Colon (tissue), 2 donors: ENCODE measurements around the gene GABRP.
"Not testable (repeated sequence)": the region's sequence is repeated elsewhere in the genome, so short reads cannot be mapped to it uniquely, and the experiment has no call there.

Source experiments
- FAIRE-seq: peaks from 2 replicates; lab custom pipeline; 2012; peaks lifted over from hg19 to GRCh38; lab: Jason Lieb, UNC
- donor health status: control.
- donor health status: control.

Gene GABRP

DNA sequence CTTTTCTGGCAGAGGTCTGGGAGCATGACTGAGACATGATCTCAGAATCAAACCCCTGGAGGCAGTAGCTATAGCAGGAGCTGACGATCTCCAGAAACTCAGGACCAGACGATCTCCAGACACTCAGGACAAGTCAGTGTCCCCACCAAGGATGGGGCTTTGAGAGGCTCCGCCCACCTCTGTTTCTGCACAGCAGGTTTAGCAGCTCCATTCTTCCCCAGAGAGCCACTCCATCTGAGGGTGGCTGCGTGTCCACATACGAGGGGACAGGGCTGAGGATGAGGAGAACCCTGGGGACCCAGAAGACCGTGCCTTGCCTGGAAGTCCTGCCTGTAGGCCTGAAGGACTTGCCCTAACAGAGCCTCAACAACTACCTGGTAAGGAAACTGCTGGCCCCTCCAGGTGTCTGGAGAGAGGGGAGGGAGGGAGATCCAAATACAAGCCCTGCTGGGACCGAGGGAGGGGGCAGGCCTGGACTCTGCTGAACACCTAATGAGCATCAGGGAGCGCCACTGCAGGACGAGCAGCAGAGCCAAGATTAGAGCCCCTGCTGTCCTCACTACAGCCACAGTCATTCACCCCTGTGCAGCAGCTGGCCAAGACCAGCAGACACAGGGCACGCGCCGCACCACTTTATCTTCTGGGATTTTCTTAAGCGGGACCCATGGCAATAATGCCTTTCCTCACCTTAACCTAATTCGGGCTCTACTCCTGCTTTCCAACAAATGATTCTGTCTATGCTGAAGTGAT lies at the start of gene GABRP:
Gene GABRP (plus strand): TSS at position 228 of the 750 bp plus-strand sequence. CDS start 4,891 bp downstream, outside the sequence.
- no peak for FAIRE-seq

- no peak for FAIRE-seq
Measured at GRCh38 chr5:170736966-170737365, 46.6 kb upstream of the GABRP start.

DNA sequence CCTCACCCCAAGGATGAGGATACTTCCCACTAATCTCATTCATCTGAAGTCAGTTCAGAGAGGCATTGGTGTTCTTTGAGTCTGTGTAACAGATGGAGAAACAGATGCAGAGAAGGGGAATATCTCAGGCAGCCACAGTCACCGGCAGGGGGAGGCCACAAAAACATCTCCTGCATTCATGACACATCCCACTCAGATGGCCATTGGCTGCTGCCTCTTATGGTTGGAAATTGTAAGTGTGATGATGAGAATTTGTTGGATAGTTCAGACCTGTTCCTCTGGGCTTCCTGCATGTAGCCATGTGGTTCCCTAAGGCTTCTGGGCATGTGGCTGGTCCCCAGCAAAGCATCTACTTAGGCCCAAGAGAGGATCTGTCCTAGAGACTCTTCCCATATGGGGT lies 45.9 kb upstream of the GABRP start:
- FAIRE-seq, result no peak

- FAIRE-seq, result no peak
Measured at GRCh38 chr5:170738840-170739239, 44.7 kb upstream of the GABRP start.

GRCh38 chr5:170739446-170739845 lies 44.1 kb upstream of the GABRP start:
- no peak for FAIRE-seq

DNA sequence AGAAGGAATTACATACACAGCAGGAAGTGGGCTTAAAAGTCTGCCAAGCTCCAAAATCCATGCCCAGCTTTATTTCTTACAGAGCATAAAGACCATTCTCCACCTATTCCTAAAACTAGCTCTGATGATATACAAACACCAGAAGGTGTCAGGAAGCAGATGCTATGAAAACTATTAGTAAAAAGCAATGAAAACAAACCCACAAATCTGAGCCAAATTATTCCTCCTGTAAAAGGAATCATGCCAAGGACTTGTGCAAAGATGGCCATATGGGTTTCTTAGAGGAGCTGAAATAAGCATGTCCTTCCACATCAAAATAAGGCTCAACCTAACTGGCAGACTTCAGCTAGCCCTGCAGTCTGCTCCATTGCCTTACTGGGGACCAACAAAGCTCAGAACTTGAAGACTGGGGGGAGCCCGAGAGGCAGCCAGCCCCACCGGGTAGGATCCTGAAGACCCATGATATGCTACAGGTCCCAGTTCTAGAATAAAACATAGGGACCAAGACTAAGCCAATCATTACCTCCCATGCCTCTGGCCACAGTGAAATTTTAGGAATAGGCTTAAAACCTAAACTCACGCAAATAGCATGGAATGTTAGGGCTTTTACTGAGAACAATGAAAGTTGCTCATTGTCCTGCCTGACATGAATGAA lies 42.8 kb upstream of the GABRP start:
- FAIRE-seq, result no peak

GRCh38 chr5:170741801-170742200 lies 41.7 kb upstream of the GABRP start:
- FAIRE-seq, result no peak

DNA sequence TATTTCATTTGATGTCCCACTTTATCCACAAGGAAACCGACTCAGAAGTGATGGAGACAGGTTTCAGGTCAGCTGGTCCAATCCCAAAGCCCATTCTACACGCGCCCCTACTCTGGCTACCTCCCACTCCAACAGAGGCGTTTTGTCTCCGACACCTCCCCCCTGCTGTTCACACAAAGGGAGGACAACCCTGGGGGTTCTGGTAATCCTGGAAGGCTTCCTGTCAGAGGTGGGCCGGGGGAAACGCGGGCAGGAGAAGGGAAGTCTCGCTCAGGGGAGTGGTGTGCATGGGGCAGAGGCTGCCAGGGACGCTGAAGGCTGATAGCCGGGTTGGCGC lies 39.7 kb upstream of the GABRP start:
- no peak for FAIRE-seq

DNA sequence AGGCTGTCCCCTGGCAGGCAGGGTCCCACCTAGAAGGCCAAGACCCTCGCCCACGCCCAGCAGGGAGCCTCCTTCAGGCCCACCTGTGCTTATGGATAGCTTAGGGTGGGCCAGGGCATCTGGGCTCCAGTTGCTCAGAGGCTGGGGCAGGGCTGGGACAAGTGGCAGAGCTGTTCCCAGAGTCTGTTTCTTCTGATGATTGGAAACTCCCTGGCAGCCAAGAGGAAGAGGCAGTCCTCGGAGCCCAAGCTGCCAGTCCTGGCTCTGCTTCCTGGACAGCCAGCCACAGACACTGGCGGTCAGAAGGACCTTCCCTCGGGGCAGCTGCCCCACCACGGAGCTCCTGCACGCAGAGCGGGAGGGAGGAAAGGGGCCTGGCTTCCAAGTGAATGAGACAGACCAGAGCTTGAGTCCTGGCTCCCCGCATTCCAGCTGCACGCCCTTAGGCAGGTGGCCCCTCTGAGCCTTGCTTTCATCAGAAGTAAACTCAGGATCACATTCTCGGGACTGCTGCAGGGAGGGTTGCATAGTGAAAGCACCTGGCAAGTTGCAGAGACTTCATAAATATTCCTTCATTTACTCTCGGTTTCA lies 37.9 kb upstream of the GABRP start:
- FAIRE-seq, result no peak

DNA sequence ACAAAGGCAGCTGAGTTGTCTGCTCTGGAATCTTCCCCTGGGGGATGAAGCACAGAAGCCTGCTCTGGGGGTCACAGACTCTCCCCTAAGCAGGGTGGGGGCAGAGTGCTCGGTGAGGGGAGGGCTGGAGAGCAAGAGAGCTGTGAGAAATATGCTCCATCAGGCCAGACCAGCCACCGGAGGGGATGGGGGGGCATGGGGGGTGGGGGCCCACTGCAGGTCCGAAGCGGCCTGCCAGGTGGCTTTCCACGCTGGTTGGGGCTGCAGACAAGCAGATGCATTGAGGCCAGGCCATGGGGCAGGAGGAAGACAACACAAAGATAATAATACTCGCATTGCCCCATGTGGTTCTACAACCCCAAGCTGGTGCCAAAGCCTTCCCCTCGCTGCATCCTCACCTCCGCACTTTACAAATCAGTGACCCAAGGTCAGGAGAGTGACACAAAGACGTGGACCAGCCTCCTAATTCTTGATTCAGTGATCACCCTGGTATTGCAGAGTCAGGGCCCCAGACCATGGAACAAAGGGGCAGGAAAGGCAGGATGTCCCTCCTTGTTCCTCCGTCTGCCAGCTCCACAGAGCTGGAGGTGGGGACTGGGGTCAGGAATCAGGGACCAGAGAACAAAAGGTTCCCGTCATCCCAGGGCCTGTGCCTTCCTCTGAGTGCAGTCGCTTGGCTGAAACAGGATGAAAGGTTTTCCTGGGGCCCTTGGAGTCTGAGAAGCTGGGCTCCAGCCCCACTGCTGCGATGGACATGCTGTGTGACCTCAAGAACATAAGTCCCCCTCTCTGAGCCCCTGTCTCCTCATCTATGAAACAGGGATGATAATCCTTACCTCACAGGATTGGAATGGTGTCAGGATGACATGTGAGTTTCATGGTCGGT lies 37.2 kb upstream of the GABRP start:
- no peak for FAIRE-seq

GRCh38 chr5:170746961-170747340 lies 36.6 kb upstream of the GABRP start:
- FAIRE-seq, result no peak

DNA sequence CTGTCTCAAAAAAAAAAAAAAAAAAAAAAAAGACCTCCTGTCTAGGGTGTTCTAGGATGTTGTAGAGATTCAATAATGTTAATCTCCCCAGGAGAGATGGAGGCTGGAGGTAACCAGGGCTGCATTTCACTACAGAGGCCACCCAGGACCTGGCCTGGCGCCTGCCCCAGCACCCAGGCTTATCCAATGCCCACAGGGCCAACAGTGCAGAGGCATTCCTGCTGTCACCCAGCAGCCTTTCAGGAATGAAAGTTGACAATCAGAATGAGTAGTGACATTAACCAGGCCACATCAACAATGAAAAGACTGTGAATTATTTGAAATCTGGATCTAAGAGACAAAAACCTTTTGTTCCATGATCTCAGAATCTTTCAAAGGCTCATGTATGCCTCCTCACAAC lies 36.2 kb upstream of the GABRP start:
- FAIRE-seq, result no peak

DNA sequence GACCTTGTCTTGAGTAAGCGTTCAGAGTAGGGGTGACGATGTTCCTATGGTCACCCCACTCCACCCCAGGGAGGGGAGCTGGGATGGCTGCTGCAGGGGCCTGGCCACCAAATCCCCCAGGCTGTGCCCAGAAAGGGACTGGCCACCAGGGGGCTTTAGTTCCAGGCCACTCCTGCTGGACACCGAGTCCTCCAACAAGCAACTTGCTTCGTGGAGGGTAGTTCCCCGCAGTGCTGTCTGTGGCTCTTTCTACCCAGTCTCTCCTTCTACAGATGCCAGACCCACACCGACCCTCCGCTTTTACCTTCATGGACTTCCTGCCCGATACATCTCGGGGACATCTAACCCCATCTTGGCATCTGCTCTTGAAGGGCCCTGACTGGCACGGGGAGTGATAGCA lies 35.7 kb upstream of the GABRP start:
- FAIRE-seq, result no peak

DNA sequence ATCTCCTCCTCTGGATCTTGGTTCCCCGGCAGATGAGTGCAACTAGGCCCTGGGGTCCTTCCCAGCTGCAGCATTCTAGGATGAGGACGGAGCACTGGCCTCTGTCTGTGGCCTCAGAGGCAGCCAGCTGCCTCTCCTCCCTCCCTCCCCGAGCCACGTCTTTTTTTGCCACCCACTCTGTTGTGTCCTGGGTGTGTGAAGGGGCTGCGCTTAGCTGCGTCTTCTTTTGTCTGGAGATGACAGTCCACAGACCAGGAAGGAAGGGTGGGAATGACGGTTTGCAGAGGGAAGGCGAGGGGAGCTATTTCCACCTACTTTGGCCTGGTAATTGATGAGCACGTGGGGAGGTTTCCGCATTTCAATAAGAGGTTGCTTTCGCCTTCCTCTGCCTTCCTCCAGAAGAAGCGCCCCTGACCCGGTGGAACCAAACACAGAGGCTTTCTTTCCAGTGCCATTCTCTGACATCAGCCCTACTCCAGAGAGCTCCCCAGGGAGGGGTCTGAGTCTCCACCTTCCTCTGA lies 34.5 kb upstream of the GABRP start:
- FAIRE-seq, result no peak

DNA sequence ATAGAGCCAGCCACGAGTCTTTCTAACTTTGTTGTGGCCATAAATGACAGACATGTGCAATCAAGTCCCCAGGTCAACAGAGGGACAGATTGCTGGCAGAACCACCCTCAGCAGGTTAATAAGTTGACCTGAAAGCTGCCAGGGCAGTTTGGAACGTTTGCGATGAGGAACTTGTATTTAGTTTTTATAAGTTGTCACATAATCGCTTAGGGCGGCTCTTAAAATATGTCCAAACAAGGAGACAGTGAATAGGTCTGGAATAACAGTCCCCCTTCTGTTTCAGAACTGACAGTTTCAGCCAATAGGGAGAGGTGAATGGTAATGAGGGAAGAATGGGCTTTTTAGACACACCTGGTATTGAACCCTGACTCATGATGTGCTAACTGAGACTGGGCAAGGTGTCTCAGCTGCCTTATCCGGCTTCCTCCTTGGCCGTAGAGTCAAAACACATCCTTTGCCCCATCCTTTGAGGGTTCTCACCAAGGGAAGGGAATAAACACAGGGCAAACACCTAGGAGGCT lies 33.6 kb upstream of the GABRP start:
- FAIRE-seq, result no peak

- no peak for FAIRE-seq
Measured at GRCh38 chr5:170750791-170751190, 32.7 kb upstream of the GABRP start.

- FAIRE-seq, result no peak
Measured at GRCh38 chr5:170751631-170752030, 31.9 kb upstream of the GABRP start.

- FAIRE-seq, result no peak
Measured at GRCh38 chr5:170752257-170753215, 31.0 kb upstream of the GABRP start.

- FAIRE-seq, result no peak
Measured at GRCh38 chr5:170753311-170753710, 30.2 kb upstream of the GABRP start.

DNA sequence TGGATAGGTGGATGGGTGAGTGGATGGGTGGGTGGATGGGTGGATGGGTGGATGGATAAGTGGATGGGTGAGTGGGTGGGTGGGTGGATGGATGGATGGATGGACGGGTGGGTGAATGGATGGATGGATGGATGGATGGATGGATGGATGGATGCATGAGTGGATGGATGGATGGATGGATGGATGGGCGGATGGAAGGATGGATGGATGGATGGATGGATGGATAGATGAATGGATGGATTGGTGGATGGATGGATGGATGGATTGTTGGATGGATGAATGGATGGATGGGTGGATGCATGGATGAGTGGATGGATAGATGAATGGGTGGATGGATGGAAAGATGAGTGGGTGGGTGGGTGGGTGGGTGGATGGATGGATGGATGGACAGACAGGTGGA lies 29.0 kb upstream of the GABRP start:
- not testable (repeated sequence) for FAIRE-seq
